ENCODE data around the gene TIE1.

DNA sequence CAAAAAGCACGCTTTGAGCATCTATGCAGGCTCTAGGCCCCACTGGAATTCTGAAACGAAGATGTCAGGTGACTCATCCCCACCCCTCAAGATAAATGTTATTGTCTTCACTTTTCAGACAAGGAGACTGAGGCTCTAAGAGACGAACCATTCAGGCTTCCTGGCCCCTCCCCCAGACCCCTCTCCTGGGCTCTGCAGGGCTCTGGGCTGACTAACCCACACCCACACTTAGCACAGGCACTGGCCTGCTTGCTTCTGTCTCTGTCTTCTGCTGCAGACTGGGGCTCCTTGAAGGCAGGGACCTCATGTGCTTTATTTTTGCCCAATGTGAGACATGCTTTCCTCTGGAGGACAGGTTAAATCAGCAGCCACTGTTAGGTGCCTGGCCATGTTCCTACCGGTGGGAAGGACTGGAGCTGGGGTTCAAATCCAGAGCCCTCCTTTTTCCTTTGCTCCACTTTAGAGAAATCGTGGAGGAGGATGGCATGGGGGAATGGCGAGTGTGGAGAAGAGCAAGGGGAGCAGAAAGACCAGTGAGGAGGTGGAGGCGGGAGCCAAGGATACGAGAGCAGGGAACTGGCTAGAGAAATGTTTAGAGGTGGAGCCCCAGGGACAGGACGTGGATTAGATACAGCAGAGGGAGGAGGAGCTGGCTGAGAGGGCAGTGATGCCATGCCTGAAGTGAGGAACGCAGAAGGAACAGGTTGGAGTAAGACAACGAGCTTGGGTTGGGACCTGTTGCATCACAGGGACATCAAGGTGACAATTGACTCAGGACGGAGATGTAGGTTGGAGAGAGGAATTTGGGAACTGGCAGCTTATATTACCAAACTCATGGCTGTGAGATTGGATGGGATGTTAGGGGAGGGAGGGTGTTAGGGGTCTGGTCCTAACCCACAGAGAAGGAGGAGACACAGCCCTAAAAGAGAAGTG lies 29.3 kb upstream of the TIE1 start:
- TF ChIP-seq, protein P1, sequence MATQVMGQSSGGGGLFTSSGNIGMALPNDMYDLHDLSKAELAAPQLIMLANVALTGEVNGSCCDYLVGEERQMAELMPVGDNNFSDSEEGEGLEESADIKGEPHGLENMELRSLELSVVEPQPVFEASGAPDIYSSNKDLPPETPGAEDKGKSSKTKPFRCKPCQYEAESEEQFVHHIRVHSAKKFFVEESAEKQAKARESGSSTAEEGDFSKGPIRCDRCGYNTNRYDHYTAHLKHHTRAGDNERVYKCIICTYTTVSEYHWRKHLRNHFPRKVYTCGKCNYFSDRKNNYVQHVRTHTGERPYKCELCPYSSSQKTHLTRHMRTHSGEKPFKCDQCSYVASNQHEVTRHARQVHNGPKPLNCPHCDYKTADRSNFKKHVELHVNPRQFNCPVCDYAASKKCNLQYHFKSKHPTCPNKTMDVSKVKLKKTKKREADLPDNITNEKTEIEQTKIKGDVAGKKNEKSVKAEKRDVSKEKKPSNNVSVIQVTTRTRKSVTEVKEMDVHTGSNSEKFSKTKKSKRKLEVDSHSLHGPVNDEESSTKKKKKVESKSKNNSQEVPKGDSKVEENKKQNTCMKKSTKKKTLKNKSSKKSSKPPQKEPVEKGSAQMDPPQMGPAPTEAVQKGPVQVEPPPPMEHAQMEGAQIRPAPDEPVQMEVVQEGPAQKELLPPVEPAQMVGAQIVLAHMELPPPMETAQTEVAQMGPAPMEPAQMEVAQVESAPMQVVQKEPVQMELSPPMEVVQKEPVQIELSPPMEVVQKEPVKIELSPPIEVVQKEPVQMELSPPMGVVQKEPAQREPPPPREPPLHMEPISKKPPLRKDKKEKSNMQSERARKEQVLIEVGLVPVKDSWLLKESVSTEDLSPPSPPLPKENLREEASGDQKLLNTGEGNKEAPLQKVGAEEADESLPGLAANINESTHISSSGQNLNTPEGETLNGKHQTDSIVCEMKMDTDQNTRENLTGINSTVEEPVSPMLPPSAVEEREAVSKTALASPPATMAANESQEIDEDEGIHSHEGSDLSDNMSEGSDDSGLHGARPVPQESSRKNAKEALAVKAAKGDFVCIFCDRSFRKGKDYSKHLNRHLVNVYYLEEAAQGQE (IDR thresholded peaks at IDR 0.05; ENCODE audit: insufficient read depth in 1 of 2, low read depth in 2 of 2, low read length in 2 of 2): no peak
- no peak for TF ChIP-seq POLR2AphosphoS5 (IDR thresholded peaks at IDR 0.05; ENCODE audit: low read depth, low read length)

All from PFSK-1 (cell line).